Nephron progenitor cell (in vitro differentiated cells): Measurements from ENCODE around the gene TTK.

Experiments
- DNase-seq: peaks from one replicate; pipeline ENCODE4 v3.0.0; 2021
- H3K27ac Mint-ChIP-seq: 2 replicates; pipeline ENCODE4 v1.8.0; 2021; ENCODE audit warnings: mild to moderate bottlenecking, moderate library complexity, mixed read lengths
- H3K27me3 Mint-ChIP-seq: 2 replicates; pipeline ENCODE4 v1.8.0; 2021; ENCODE audit warnings: mild to moderate bottlenecking, low read depth, mixed read lengths; ENCODE audit not compliant: poor library complexity
- H3K36me3 Mint-ChIP-seq: 2 replicates; pipeline ENCODE4 v1.8.0; 2021; ENCODE audit warnings: low read depth, mixed read lengths
- H3K4me1 Mint-ChIP-seq: 2 replicates; pipeline ENCODE4 v1.8.0; 2021; ENCODE audit warnings: mixed read lengths
- H3K4me3 Mint-ChIP-seq: 2 replicates; pipeline ENCODE4 v1.8.0; 2021; ENCODE audit warnings: mild to moderate bottlenecking, moderate library complexity, mixed read lengths
- H3K9me3 Mint-ChIP-seq: 2 replicates; pipeline ENCODE4 v1.8.0; 2021; ENCODE audit warnings: mild to moderate bottlenecking, moderate library complexity, mixed read lengths
- CTCF ChIP-seq: fragments of 200-600 bp; sonication (generic); IDR thresholded peaks from 2 replicates; pipeline ENCODE4 v1.5.0; 2021; ENCODE audit warnings: antibody characterized with exemption

Gene TTK

GRCh38 chr6:80088637-80089036 is 84.2 kb downstream of the TTK start:
- H3K27ac Mint-ChIP-seq: no peak overlapping the region
- no peak overlapping the region for H3K4me3 Mint-ChIP-seq
- TF ChIP-seq CTCF: no peak

GRCh38 chr6:80091506-80091905 is 87.1 kb downstream of the TTK start:
- Mint-ChIP-seq H3K4me3 (no peak overlapping the region), H3K9me3 (no peaks in the 10 kb centered on the region), H3K27ac (no peak overlapping the region), H3K4me1 (no peaks in the 10 kb centered on the region), H3K27me3 (no peaks in the 10 kb centered on the region), H3K36me3 (no peaks in the 10 kb centered on the region)
- TF ChIP-seq CTCF: no peak
- DNase-seq: no peak

More at GRCh38 chr6:80088637-80089036, 84.2 kb downstream of the TTK start:
- no peaks in the 10 kb centered on the region for H3K36me3 Mint-ChIP-seq
- H3K27me3 Mint-ChIP-seq: no peaks in the 10 kb centered on the region
- H3K9me3 Mint-ChIP-seq: no peaks in the 10 kb centered on the region
- DNase-seq: no peak
- H3K4me1 Mint-ChIP-seq: no peaks in the 10 kb centered on the region
